Activated naive CD4-positive, alpha-beta T cell treated with anti-CD3 and anti-CD28 coated beads, Interleukin-2, amount 50 U/mL, for 16 hours (primary cell): ENCODE results near the gene MFAP4.

ENCODE experiments used
- DNase-seq: peaks from one replicate; pipeline ENCODE4 v3.0.0-alpha.2; 2020

Gene MFAP4

GRCh38 chr17:19346351-19347255 lies 40.4 kb downstream of the MFAP4 start:
- DNase-seq = no peak

- no peak for DNase-seq
Observed at GRCh38 chr17:19345486-19346350, 41.3 kb downstream of the MFAP4 start.

- no peak for DNase-seq
Observed at GRCh38 chr17:19345067-19345460, 41.9 kb downstream of the MFAP4 start.

- DNase-seq = no peak
Observed at GRCh38 chr17:19344311-19345066, 42.5 kb downstream of the MFAP4 start.

DNA sequence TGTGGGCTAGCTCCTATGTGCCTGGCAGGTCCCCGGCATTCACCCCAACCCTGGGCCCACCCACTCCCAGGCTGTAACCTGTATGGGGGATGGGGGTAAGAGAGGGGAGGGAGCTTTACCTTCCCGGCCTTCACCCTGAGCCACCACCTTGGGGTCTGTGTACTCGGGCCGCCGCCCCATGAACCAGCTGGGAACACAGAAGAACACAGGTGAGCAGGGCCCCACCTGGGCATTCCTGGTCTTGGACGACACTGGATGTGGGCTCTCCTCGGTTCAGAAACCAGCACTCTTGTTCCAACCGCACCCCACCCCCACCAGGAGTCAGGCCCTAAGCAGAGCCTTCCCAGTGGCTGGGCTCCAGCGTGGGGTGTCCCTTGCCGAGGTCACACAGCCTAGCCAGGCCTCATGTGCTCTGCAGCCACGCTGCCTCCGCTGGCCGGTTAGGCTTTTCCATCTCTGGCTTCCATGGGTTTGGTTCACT lies 43.3 kb downstream of the MFAP4 start:
- no peak for DNase-seq

- DNase-seq = no peak
Observed at GRCh38 chr17:19343256-19343630, 43.7 kb downstream of the MFAP4 start.

GRCh38 chr17:19342611-19343255 lies 44.3 kb downstream of the MFAP4 start:
- no peak for DNase-seq

DNA sequence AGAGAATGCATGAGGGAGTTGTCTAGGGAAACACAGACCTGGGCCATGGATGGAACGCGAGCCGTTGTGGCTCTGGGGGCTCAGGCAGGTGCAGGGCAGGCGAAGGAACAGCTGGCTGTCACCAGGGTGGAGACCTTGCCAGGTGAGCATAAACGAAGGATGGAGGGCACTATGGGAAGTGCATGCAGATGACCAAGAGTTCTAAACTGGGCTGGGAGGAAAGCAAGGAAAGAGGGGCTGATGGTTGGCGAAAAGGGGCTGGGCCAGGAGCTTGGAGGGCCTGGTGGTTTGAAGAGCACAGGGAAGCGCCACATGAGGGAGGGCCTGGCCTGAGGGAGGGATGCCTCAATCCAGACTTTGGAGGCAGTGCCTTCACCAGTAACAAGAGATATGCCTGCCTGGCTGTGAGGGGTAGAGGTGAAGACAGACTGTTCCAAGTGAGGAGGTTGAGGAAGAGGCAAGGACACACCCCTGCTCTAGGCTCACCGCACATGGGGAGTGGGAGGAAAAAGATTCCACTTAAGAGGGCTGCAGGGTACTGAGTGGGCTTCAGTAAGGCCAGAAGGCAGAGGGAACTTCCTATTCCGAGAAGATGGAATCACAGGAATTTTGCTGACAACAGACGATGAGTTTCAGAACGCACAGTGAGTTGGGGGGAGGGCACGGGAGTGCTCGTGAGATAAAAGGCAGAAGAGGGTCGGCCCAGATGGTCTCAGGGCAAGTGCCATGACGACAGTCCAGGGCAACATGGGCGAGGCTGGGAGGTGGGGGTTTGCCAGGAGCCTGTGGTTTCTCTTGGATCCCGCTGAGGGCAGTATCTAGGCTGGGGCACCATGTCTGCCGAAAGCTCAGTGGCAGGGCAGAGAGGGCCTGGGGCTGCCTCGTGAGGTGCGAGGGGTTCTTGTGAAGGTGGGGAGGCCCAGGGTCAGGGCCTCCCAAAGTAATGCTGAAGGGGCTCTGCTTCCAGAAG lies 45.1 kb downstream of the MFAP4 start:
- no peak for DNase-seq

DNA sequence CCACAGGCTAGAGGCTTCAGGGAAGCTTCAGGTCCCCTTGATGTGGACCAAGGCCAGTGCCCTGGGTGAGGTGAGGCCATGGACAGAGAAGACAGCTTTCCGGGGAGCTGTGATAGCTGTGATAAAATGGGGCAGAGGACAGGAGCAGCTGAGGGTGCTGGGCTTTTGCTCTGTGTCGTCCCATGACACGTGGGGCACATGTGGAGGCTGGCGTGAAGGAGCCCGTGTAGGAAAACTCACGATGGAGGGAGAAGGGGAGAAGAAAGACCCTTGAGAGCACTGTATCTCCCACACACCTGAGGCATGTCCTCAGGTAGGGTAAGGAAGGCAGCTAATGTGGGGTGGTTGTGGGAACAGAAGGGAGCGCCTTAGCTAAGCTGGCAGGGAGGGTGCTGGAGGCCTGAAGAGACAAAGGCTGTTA lies 45.8 kb downstream of the MFAP4 start:
- DNase-seq = no peak

DNA sequence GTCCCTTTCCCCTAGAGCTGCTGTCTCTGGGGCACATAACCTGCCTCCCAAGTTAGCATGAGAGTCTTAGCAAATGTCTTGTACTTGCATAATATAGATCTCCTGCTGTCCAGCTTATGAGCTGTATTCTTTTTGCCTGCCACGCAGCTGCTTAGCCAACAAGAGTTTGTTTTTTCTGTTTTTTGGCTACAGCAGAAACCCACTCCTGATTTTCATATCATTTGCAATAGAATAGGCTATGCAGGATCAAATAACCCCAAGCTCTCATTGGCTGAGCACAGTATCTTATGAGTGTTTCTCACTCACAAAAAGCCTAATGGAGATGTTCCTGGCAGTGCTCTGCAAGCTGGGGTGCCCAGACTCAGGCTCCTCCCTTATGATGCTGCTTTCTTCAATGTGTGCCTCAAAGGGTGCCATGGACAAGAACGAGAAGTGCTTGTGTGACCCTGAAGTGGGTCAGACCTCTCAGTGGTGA lies 47.6 kb downstream of the MFAP4 start:
- DNase-seq = no peak

GRCh38 chr17:19338031-19338990 lies 48.7 kb downstream of the MFAP4 start:
- DNase-seq = peak; percentile 66

- DNase-seq = no peak
Observed at GRCh38 chr17:19337712-19338023, 49.3 kb downstream of the MFAP4 start.

DNA sequence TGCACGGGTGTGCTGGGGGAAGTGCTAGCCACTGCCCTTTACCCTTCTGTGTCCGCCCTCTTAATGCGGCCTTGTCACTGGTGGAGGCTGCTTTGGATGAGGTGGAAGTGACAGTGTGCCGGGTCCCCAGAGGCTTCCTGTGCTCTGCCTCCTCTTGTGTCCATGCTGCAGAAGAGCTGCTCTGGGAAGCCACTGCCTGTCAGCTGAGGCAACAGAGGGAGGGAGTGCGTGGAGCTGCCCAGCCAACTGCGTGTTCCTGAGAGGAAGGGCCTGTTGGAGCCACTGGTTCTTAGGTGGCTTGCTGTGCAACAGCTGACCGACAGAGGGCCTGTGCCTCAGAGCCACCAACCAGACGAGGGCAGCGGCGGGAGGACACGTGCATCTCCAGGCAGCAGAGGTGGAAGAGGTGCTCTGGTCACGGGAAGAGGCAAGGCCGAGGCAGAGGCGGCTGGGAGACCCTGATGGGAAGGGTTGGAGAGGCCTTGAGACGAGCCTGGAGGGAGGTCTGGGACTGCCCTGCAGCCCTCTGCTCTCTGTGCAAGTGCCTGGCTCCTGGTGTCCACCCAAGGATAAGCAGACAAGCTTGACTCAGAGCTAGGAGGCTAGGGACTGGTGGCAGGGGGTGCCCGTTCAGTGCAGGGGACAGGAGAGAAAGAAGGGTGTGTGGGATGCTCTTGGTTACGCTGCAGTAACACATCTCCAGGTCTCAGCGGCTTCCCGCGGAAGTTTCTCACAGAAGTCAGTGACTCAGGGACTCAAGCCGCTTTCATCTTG lies 49.9 kb downstream of the MFAP4 start:
- DNase-seq = no peak

DNA sequence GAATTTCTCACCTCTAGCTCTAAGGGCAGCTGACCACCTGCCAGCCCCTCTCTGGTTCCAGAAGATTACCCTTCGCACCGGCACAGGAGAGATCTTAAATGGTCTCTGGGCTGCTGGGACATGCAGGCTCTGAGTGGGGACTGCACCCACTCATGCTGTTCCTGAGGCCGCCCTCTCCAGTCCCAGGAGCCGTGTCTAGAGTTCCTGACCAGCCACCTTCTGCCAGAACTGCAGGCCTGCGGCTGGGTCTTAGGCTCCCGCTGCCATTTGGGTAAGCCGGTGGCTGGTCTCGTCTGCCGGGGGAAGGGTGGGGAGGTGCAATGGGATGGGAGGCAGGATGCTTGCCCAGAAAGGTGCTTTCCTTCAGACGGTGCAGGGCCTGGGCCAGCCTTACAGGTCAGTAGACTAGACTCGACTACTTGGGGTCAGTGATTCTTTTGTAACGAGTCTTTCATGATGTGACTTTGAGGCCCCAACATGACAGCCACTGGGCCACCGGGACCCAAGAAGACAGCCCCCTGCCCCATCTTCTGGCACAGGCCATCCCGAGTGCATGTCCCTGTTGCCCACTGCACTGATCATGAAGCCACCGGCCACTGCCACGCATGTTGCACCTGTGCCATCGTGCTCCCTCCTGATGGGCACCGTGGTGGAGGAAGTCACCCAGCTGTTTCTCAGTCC lies 50.9 kb downstream of the MFAP4 start:
- no peak for DNase-seq

DNA sequence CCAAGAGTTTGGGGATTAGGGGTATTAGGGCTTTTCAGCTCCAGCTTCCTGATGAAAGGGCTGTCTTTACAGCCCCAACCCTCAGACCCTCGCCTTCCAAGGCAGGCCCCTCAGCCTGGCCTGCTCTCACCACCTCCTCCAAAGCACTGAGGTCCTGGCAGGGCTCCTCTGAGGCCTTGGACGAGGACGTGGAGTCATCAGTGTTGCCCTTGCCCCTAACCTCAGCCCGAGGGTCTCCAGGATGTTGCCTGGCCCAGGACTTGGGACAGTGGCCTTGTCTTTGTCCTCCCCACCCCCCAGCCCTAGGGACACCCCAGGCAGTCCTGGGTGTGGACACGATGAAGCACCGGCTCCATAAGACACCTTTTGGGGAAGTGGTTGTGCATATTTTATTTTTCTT lies 52.7 kb downstream of the MFAP4 start:
- DNase-seq = no peak

DNA sequence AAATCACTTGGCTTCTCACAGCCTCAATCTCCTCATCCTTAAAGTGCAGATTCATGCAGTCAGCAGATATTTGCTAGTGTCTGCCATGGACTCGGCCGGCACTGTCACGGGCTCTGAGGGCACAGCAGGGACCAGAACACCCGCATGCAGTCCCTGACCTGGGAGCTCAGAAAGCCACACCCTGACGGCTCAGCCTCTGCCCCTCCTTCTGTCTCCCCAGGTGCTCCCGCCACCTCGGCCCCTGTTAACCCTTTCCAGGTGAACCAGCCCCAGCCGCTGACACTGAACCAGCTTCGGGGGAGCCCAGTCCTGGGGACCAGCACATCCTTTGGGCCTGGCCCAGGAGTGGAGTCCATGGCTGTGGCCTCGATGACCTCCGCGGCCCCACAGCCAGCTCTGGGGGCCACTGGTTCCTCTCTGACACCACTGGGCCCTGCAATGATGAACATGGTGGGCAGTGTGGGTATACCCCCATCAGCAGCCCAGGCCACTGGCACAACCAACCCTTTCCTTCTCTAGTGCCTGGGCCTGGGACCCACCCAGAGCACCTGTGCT lies 53.2 kb downstream of the MFAP4 start:
- DNase-seq = no peak
